SU-DHL-6 (cell line): Measurements from ENCODE around the gene RAP1A.
"Not testable (repeated sequence)": the region's sequence is repeated elsewhere in the genome, so short reads cannot be mapped to it uniquely, and the experiment has no call there.

ENCODE experiments used
- H2AFZ ChIP-seq: fragments of 200-600 bp; sonication (generic); 2 replicates; pipeline ENCODE4 v1.6.1; 2014; ENCODE audit warnings: low read depth, mild to moderate bottlenecking, moderate library complexity, mixed read lengths, antibody characterized with exemption, low read length; ENCODE audit not compliant: severe bottlenecking
- H3F3A ChIP-seq: fragments of 200-600 bp; shearing (Covaris generic); 2 replicates; pipeline ENCODE4 v1.6.0; 2016; ENCODE audit warnings: antibody characterized with exemption, mild to moderate bottlenecking; ENCODE audit not compliant: insufficient read depth
- H3K27ac ChIP-seq: fragments of 200-600 bp; sonication (generic); 2 replicates; pipeline ENCODE4 v1.5.1; 2016; ENCODE audit warnings: low read depth, mild to moderate bottlenecking, low read length, moderate library complexity, mixed read lengths
- H3K27me3 ChIP-seq: fragments of 200-600 bp; sonication (generic), shearing (Covaris generic); 2 replicates; pipeline ENCODE4 v1.6.0; 2014; ENCODE audit warnings: mild to moderate bottlenecking, low read length
- H3K36me3 ChIP-seq: fragments of 200-600 bp; sonication (generic); 2 replicates; pipeline ENCODE4 v1.6.1; 2014; ENCODE audit warnings: mild to moderate bottlenecking, low read length, mixed read lengths
- H3K4me2 ChIP-seq: fragments of 300-600, 200-600 bp; shearing (Covaris generic), sonication (generic); 2 replicates; pipeline ENCODE4 v1.6.0; 2014; ENCODE audit warnings: low read length, low read depth, mild to moderate bottlenecking; ENCODE audit not compliant: poor library complexity, severe bottlenecking
- H3K4me3 ChIP-seq: fragments of 200-600 bp; sonication (generic); 2 replicates; pipeline ENCODE4 v1.5.1; 2014; ENCODE audit warnings: antibody characterized with exemption, low read length, mild to moderate bottlenecking, mixed read lengths; ENCODE audit not compliant: insufficient read depth, poor library complexity, severe bottlenecking
- H3K79me2 ChIP-seq: fragments of 200-600 bp; sonication (generic); 2 replicates; pipeline ENCODE4 v1.6.1; 2014; ENCODE audit warnings: mild to moderate bottlenecking, low read length, moderate library complexity; ENCODE audit not compliant: insufficient read depth
- H3K9ac ChIP-seq: fragments of 200-600 bp; sonication (generic); 2 replicates; pipeline ENCODE4 v1.7.0; 2014; ENCODE audit warnings: mild to moderate bottlenecking, low read length
- H3K9me2 ChIP-seq: fragments of 200-600 bp; sonication (generic); replicated peaks from 2 replicates; pipeline ENCODE4 v1.6.1; 2014; ENCODE audit warnings: low read length; ENCODE audit not compliant: insufficient read depth
- H3K9me3 ChIP-seq: fragments of 200-600 bp; sonication (generic); 2 replicates; pipeline ENCODE4 v1.6.1; 2014; ENCODE audit warnings: low read length, mixed read lengths; ENCODE audit not compliant: insufficient read depth
- H4K20me1 ChIP-seq: fragments of 200-600 bp; sonication (generic); 2 replicates; pipeline ENCODE4 v1.6.1; 2014; ENCODE audit warnings: low read depth, mild to moderate bottlenecking, antibody characterized with exemption, low read length, moderate library complexity, mixed read lengths
- EZH2phosphoT487 ChIP-seq: fragments of 200-600 bp; sonication (generic), shearing (Covaris generic); conservative IDR thresholded peaks from 2 replicates; pipeline ENCODE4 v1.6.1; 2018; ENCODE audit warnings: mild to moderate bottlenecking, antibody characterized with exemption, low read length, moderate library complexity, mixed read lengths
- TF ChIP-seq, protein P1 (sequence below): fragments of 200-600 bp; sonication (generic); IDR thresholded peaks from one replicate; pipeline ENCODE4 v1.5.1; 2017; ENCODE audit warnings: antibody characterized with exemption, mild to moderate bottlenecking, low read length, moderate library complexity; ENCODE audit not compliant: insufficient read depth, poor library complexity, severe bottlenecking

Gene RAP1A

DNA sequence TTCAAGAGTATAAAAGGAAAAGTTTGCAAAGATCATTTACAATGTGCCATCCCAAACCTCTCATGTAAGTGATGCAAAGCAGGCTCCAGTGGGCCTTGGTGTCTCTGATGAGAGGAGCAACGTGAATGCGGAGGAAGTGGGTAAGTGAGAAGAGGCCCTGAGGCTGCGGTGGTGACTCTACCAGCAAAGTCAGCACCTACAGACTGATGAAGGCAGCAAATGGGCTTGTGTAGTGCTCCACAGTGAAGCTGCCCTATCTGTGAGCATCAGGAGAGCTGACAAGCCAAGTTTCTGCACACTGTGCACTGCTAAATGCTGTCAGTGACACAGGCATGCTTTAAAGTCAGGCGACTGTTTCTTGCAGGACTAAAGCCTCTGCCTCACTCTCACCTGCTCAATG, 15.6 kb upstream of the RAP1A start:
- peak overlapping the region; percentile 30 for H3K9ac ChIP-seq
- H3K9me3 ChIP-seq: no peaks in the 10 kb centered on the region
- no peaks in the 10 kb centered on the region for H3K9me2 ChIP-seq
- peak overlapping the region; percentile 87 for H3K27ac ChIP-seq
- no peaks in the 10 kb centered on the region for H3K79me2 ChIP-seq
- H3F3A ChIP-seq: peaks cover 34% of the 10 kb centered on the region
- H2AFZ ChIP-seq: peak overlapping the region; percentile 30
- H3K36me3 ChIP-seq: no peaks in the 10 kb centered on the region
- no peaks in the 10 kb centered on the region for H3K27me3 ChIP-seq
- no peak overlapping the region for H3K4me3 ChIP-seq
- peak overlapping the region; percentile 69 for H3K4me2 ChIP-seq
- TF ChIP-seq, protein P1, sequence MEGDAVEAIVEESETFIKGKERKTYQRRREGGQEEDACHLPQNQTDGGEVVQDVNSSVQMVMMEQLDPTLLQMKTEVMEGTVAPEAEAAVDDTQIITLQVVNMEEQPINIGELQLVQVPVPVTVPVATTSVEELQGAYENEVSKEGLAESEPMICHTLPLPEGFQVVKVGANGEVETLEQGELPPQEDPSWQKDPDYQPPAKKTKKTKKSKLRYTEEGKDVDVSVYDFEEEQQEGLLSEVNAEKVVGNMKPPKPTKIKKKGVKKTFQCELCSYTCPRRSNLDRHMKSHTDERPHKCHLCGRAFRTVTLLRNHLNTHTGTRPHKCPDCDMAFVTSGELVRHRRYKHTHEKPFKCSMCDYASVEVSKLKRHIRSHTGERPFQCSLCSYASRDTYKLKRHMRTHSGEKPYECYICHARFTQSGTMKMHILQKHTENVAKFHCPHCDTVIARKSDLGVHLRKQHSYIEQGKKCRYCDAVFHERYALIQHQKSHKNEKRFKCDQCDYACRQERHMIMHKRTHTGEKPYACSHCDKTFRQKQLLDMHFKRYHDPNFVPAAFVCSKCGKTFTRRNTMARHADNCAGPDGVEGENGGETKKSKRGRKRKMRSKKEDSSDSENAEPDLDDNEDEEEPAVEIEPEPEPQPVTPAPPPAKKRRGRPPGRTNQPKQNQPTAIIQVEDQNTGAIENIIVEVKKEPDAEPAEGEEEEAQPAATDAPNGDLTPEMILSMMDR: no peak
- no peak for TF ChIP-seq EZH2phosphoT487
- no peaks in the 10 kb centered on the region for H4K20me1 ChIP-seq

DNA sequence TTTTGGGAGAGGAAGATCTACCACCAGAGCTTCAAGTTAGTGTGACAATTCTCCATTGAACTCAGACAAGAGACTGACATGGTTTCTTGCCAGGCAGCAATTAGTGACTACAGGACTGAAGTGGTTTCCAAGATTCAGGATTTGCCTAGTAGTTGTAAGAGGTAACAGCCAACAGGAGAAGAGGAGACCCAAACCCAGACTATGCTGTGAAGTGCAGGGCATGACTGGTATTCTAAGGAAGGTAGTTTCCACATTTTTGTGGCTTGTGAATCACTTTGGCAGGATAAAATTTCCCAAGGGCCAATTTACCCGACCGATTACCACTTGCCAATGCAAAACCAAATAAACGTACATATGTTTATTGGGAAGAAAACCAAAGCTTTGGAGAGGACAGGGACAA, 14.7 kb upstream of the RAP1A start:
- peak overlapping the region; percentile 87; the same call in 1 of the 2 replicates for H3K27ac ChIP-seq
- no peaks in the 10 kb centered on the region for H3K9me2 ChIP-seq
- H3K79me2 ChIP-seq: no peaks in the 10 kb centered on the region
- peak overlapping the region; percentile 30; the same call in 1 of the 2 replicates for H3K9ac ChIP-seq
- H3K27me3 ChIP-seq: no peaks in the 10 kb centered on the region
- no peak overlapping the region for H3K4me3 ChIP-seq
- H3K9me3 ChIP-seq: no peaks in the 10 kb centered on the region
- H4K20me1 ChIP-seq: no peaks in the 10 kb centered on the region
- no peak for TF ChIP-seq EZH2phosphoT487
- TF ChIP-seq, protein P1: no peak
- H3K36me3 ChIP-seq: no peaks in the 10 kb centered on the region
- H2AFZ ChIP-seq: no peak overlapping the region
- peaks cover 34% of the 10 kb centered on the region for H3F3A ChIP-seq
- H3K4me2 ChIP-seq: no peak overlapping the region

DNA sequence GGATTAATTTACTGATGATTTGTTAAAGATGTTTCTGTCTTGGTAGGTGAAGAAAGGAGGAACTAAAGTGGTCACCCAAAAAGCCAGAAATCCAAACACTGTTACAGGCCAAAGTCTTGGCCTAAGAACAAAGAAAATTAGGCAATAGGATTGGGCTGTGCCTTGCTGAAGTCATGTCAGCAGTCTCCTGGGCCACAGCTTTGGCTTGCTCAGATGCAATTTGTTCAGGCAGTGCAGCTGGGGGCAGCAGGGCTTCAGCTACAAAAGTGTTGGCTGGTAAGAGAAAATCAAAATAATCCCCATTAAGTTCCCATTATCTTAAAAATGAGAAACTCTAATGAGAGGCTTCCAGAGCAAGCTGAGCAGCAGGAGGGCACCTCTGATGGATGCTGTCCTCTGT, 14.0 kb upstream of the RAP1A start:
- no peak for TF ChIP-seq EZH2phosphoT487
- H3K36me3 ChIP-seq: no peaks in the 10 kb centered on the region
- peak overlapping the region; percentile 11; the same call in 1 of the 2 replicates for H3K27ac ChIP-seq
- no peak overlapping the region for H3K4me3 ChIP-seq
- H3K79me2 ChIP-seq: no peaks in the 10 kb centered on the region
- no peaks in the 10 kb centered on the region for H3K9me3 ChIP-seq
- no peaks in the 10 kb centered on the region for H4K20me1 ChIP-seq
- H3F3A ChIP-seq: peaks cover 29% of the 10 kb centered on the region
- no peak overlapping the region for H3K9ac ChIP-seq
- no peaks in the 10 kb centered on the region for H3K27me3 ChIP-seq
- H3K4me2 ChIP-seq: no peak overlapping the region
- H3K9me2 ChIP-seq: no peaks in the 10 kb centered on the region
- peak overlapping the region; percentile 39 for H2AFZ ChIP-seq

DNA sequence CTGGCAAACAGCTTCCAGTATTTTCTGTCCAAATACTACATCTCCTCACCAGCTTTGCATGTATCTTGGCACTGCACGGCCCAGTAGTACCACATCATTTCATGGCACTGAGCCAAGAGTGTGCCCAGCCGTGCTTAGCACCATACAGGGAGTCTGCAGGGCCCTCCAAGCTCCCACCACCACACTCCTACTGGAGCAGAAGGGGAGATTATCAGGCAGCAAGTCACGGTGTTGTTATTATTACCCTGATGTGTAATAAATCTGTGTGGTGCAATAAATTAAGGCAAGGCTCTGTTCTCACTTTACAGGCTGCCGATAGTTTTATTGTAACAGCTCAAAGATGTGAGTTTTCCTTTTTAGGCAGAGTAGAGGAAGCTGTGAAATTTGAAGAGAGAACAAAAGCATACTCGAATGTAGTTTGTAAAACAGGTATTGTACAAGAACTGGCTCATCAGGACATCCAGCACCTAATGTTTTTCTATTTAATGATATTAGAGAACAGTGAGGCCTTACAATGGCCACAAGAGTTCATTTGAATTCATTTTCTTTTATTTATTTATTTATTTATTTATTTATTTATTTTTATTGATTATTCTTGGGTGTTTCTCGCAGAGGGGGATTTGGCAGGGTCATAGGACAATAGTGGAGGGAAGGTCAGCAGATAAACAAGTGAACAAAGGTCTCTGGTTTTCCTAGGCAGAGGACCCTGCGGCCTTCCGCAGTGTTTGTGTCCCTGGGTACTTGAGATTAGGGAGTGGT, 13.0 kb upstream of the RAP1A start:
- not testable (repeated sequence) for H3K4me2 ChIP-seq, H3K9me3 ChIP-seq, H2AFZ ChIP-seq, H3K4me3 ChIP-seq, H3K79me2 ChIP-seq, H4K20me1 ChIP-seq, H3K27me3 ChIP-seq, H3K9me2 ChIP-seq, H3K36me3 ChIP-seq, H3K27ac ChIP-seq, H3K9ac ChIP-seq
- H3F3A ChIP-seq: peaks cover 20% of the 10 kb centered on the region

DNA sequence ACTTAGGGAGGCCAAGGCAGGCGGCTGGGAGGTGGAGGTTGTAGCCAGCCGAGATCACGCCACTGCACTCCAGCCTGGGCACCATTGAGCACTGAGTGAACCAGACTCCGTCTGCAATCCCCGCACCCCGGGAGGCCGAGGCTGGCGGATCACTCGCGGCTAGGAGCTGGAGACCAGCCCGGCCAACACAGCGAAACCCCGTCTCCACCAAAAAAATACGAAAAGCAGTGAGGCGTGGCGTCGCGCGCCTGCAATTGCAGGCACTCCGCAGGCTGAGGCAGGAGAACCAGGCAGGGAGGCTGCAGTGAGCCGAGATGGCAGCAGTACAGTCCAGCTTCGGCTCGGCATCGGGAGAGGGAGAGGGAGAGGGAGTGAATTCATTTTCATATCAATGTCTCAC, 11.1 kb upstream of the RAP1A start:
- H3K9me2 ChIP-seq, H4K20me1 ChIP-seq, H3F3A ChIP-seq, H3K9me3 ChIP-seq, H2AFZ ChIP-seq, H3K27me3 ChIP-seq, H3K9ac ChIP-seq, H3K4me2 ChIP-seq, H3K4me3 ChIP-seq, H3K27ac ChIP-seq, H3K36me3 ChIP-seq, H3K79me2 ChIP-seq: not testable (repeated sequence)
